Left lung (tissue), 10 donors: ENCODE data around the gene MEI4. TPM values are rescaled to one million over a fixed set of nuclear protein-coding genes. Genes with fewer than 3 reads are reported as not detected.

Experiments used
- ATAC-seq: fragments of 200-7000 bp; cut with Tn5 transposase; one replicate; pipeline ENCODE4 v1.9.1; 2020; ENCODE audit warnings: moderate library complexity
- DNase-seq, 4 donors: peaks; one replicate each; pipeline ENCODE4 v3.0.0-alpha.2; 2013 to 2020
- H3K27ac ChIP-seq, 2 donors: fragments of 200-600 bp; sonication (generic) in 1 of 2; one replicate each; pipeline versions ENCODE4 v1.5.0 to v1.8.0; 2020 to 2021
- H3K27me3 ChIP-seq, 2 donors: fragments of 200-600 bp; sonication (generic) in 1 of 2; one replicate each; pipeline versions ENCODE4 v1.5.0 to v1.8.0; 2020 to 2021
- H3K36me3 ChIP-seq, 2 donors: fragments of 200-600 bp; sonication (generic) in 1 of 2; one replicate each; pipeline versions ENCODE4 v1.5.0 to v1.8.0; 2020 to 2021
- H3K4me1 ChIP-seq, 2 donors: fragments of 200-600 bp; one replicate each; pipeline ENCODE4 v1.8.0; 2021
- H3K4me3 ChIP-seq, 2 donors: fragments of 200-600 bp; sonication (generic) in 1 of 2; one replicate each; pipeline versions ENCODE4 v1.5.0 to v1.8.0; 2020 to 2021; ENCODE audit warnings: mild to moderate bottlenecking in 1 of 2
- H3K9me3 ChIP-seq, 2 donors: fragments of 200-600 bp; sonication (generic) in 1 of 2; one replicate each; pipeline versions ENCODE4 v1.5.0 to v1.8.0; 2020 to 2021
- CTCF ChIP-seq, 2 donors: fragments of 200-600 bp; sonication (generic) in 1 of 2; IDR thresholded peaks; one replicate each; pipeline versions ENCODE4 v1.5.0 to v1.8.0; 2021; ENCODE audit warnings: antibody characterized with exemption in 2 of 2
- intact Hi-C, 2 donors: fragments of 100-400 bp; cut with DNase I; formaldehyde crosslinking; loops; one replicate each; pipeline versions ENCODE4 v1.11.2 to v1.14.2; 2022
- polyA plus RNA-seq, 6 donors: library from polyadenylated mRNA; unstranded; fragments of 120-200 nt; gene quantifications; one replicate each; pipeline ENCODE4 v1.2.1, GENCODE V29; 2013; ENCODE audit not compliant: insufficient read length in 6 of 6
- total RNA-seq, 2 donors: library from RNA; stranded (reverse); fragmentation: NEBNext Ultra II Directional; extraction: Animal tissue kit (Norgen Biotek cat#: 25700); gene quantifications; one replicate each; pipeline ENCODE4 v1.2.1, GENCODE V29; 2021
- donor health status: DM: no; HTN: yes; CAD: no.
- donor health status: DM: no; HTN: no; CAD: no.

Gene MEI4
- total and polyA plus RNA-seq, 8 donors = 0.05 to 0.24 (median 0.10) TPM; not detected in 2

- Histone ChIP-seq H3K27ac (no peak overlapping the region), H3K27me3 (no peaks in the 10 kb centered on the region), H3K4me3 (no peak overlapping the region), H3K36me3 (no peaks in the 10 kb centered on the region), H3K4me1 (no peaks in the 10 kb centered on the region), H3K9me3 (peaks cover 0 to 42% of the 10 kb centered on the region in 2 donors)
- intact Hi-C loops = no loop called here
- DNase-seq (no peak), ATAC-seq (no peak)
- TF ChIP-seq CTCF (IDR thresholded peaks at IDR 0.05) = no peak
Observed at GRCh38 chr6:77910826-77911225, 258.0 kb downstream of the MEI4 start.

GRCh38 chr6:77926198-77926751, 273.4 kb downstream of the MEI4 start:
- intact Hi-C loops = no loop called here
- Histone ChIP-seq H3K36me3 (no peaks in the 10 kb centered on the region), H3K27ac (no peak overlapping the region), H3K4me3 (no peak overlapping the region), H3K9me3 (no peaks in the 10 kb centered on the region), H3K4me1 (no peaks in the 10 kb centered on the region), H3K27me3 (no peaks in the 10 kb centered on the region)
- DNase-seq = peak in 1 of 4 donors; percentile 2
- ATAC-seq = no peak
- TF ChIP-seq CTCF (IDR thresholded peaks at IDR 0.05) = no peak

- no peak overlapping the region for H3K4me3 ChIP-seq
- TF ChIP-seq CTCF (IDR thresholded peaks at IDR 0.05) = no peak
- no peaks in the 10 kb centered on the region for H3K36me3 ChIP-seq
- DNase-seq (no peak), ATAC-seq (no peak)
- H3K27ac ChIP-seq = no peak overlapping the region
- H3K9me3 ChIP-seq = no peaks in the 10 kb centered on the region
- no peaks in the 10 kb centered on the region for H3K4me1 ChIP-seq
- intact Hi-C loops = no loop called here
- H3K27me3 ChIP-seq = no peaks in the 10 kb centered on the region
Observed at GRCh38 chr6:77930382-77930781, 277.5 kb downstream of the MEI4 start.

- no peak for ATAC-seq
- Histone ChIP-seq H3K27me3 (no peaks in the 10 kb centered on the region), H3K4me3 (no peak overlapping the region), H3K36me3 (no peaks in the 10 kb centered on the region), H3K4me1 (no peaks in the 10 kb centered on the region), H3K9me3 (no peaks in the 10 kb centered on the region), H3K27ac (no peak overlapping the region)
- intact Hi-C loops = no loop called here
- no peak for TF ChIP-seq CTCF (IDR thresholded peaks at IDR 0.05)
- DNase-seq = no peak
Observed at GRCh38 chr6:77930952-77931351, 278.1 kb downstream of the MEI4 start.

GRCh38 chr6:77962070-77962469, 309.2 kb downstream of the MEI4 start:
- Histone ChIP-seq H3K9me3 (peaks cover 0 to 30% of the 10 kb centered on the region in 2 donors), H3K27ac (no peak overlapping the region), H3K36me3 (no peaks in the 10 kb centered on the region), H3K27me3 (no peaks in the 10 kb centered on the region), H3K4me3 (no peak overlapping the region), H3K4me1 (no peaks in the 10 kb centered on the region)
- DNase-seq (no peak), ATAC-seq (no peak)
- intact Hi-C loops = no loop called here
- TF ChIP-seq CTCF (IDR thresholded peaks at IDR 0.05) = no peak
